Sigmoid colon (tissue), 7 donors: ENCODE measurements around the gene ZFAND3. TPM values are rescaled to one million over a fixed set of nuclear protein-coding genes. Genes with fewer than 3 reads are reported as not detected.

Source experiments
- DNase-seq: peaks from one replicate; pipeline ENCODE4 v3.0.0-alpha.2; 2019
- H3K27ac ChIP-seq, 4 donors: fragments of 200-600 bp; sonication (generic); one replicate each; pipeline ENCODE4 v1.5.1; 2016 to 2019; ENCODE audit warnings: mild to moderate bottlenecking in 1 of 4
- H3K27me3 ChIP-seq, 3 donors: fragments of 200-600 bp; sonication (generic); one replicate each; pipeline ENCODE4 v1.5.1; 2019; ENCODE audit warnings: mild to moderate bottlenecking in 1 of 3
- H3K36me3 ChIP-seq, 4 donors: fragments of 200-600 bp; sonication (generic); one replicate each; pipeline ENCODE4 v1.5.1; 2016 to 2019
- H3K4me1 ChIP-seq, 4 donors: fragments of 200-600 bp; sonication (generic); one replicate each; pipeline ENCODE4 v1.5.1; 2017 to 2019
- H3K4me3 ChIP-seq, 4 donors: fragments of 200-600 bp; sonication (generic); one replicate each; pipeline ENCODE4 v1.5.1; 2017 to 2019; ENCODE audit warnings: mild to moderate bottlenecking in 2 of 4, moderate library complexity in 1 of 4
- H3K9me3 ChIP-seq, 4 donors: fragments of 200-600 bp in 3 of 4; sonication (generic) in 3 of 4; one replicate each; pipeline versions ENCODE4 v1.5.1 to v1.6.1; 2013 to 2019
- CTCF ChIP-seq, 4 experiments: fragments of 450-650 bp in 3 of 4; fragments of 200-600 bp in 1 of 4; IDR thresholded peaks; one replicate each; pipeline ENCODE4 v1.5.1; 2016 to 2019; ENCODE audit warnings: antibody characterized with exemption in 4 of 4, mild to moderate bottlenecking in 3 of 4, moderate library complexity in 2 of 4
- EP300 ChIP-seq, 4 donors: sonication (generic); formaldehyde crosslinking; IDR thresholded peaks; one replicate each; pipeline ENCODE4 v1.6.1; 2017; ENCODE audit warnings: antibody characterized with exemption in 4 of 4
- POLR2A ChIP-seq, 2 donors: fragments of 450-650 bp; IDR thresholded peaks; one replicate each; pipeline ENCODE4 v1.6.1; 2016; ENCODE audit warnings: antibody characterized with exemption in 2 of 2, mild to moderate bottlenecking in 2 of 2, moderate library complexity in 2 of 2
- POLR2AphosphoS5 ChIP-seq, 4 donors: sonication (generic); formaldehyde crosslinking; IDR thresholded peaks; one replicate each; pipeline ENCODE4 v1.6.1; 2017; ENCODE audit warnings: antibody characterized with exemption in 4 of 4
- WGBS, 2 donors: extraction: QIAGEN DNeasy Blood & Tissue Kit; methylation state at CpG; one replicate each; pipeline ENCODE4 v1.1.7; 2013; 5-methylcytosine and 5-hydroxymethylcytosine counted together
- intact Hi-C: fragments of 100-400 bp; cut with DNase I; formaldehyde crosslinking; loops from one replicate; pipeline ENCODE4 v1.15.1; 2023
- polyA plus RNA-seq, 3 donors: library from polyadenylated mRNA; stranded (reverse); fragments of 200-250 nt; gene quantifications; one replicate each; pipeline ENCODE4 v1.2.3, GENCODE V29; 2013
- total RNA-seq, 4 donors: library from RNA; depleted of rRNA; stranded (reverse); fragments of >200 nt; gene quantifications; one replicate each; pipeline ENCODE4 v1.1.0, GENCODE V29; 2016
- donor health status: healthy with polysubstance abuse.
- donor health status: Bipolar disorder and iron deficiency.
- donor health status: healthy.

The ZFAND3 gene
- total and polyA plus RNA-seq, 7 donors: 32.4 to 54.8 (median 39.0) TPM

- Histone ChIP-seq H3K36me3 (peaks cover 0 to 8% (median 0%) of the 10 kb centered on the region in 4 donors), H3K4me3 (no peak overlapping the region), H3K9me3 (no peaks in the 10 kb centered on the region), H3K4me1 (peaks cover 0 to 21% (median 12%) of the 10 kb centered on the region in 4 donors), H3K27ac (no peak overlapping the region), H3K27me3 (no peaks in the 10 kb centered on the region)
- 94 to 98% methylated on average over 4 of the region's 4 CpGs for WGBS, 2 donors
- intact Hi-C loops: no loop called here
- DNase-seq: no peak
- TF ChIP-seq CTCF (IDR thresholded peaks at IDR 0.05): no peak
- no peak for TF ChIP-seq EP300 (IDR thresholded peaks at IDR 0.05)
- no peak for TF ChIP-seq POLR2AphosphoS5 (IDR thresholded peaks at IDR 0.05)
- TF ChIP-seq POLR2A (IDR thresholded peaks at IDR 0.05): no peak
These were observed 294.5 kb downstream of the ZFAND3 start for GRCh38 chr6:38113825-38114576.

GRCh38 chr6:38114976-38115625 lies 295.6 kb downstream of the ZFAND3 start:
- intact Hi-C loops: no loop called here
- peaks cover 0 to 25% (median 18%) of the 10 kb centered on the region in 4 donors for H3K4me1 ChIP-seq
- no peak overlapping the region for H3K27ac ChIP-seq
- H3K27me3 ChIP-seq: no peaks in the 10 kb centered on the region
- DNase-seq: no peak
- TF ChIP-seq POLR2AphosphoS5 (IDR thresholded peaks at IDR 0.05) (no peak), CTCF (IDR thresholded peaks at IDR 0.05) (no peak), EP300 (IDR thresholded peaks at IDR 0.05) (no peak), POLR2A (IDR thresholded peaks at IDR 0.05) (no peak)
- H3K36me3 ChIP-seq: peaks cover 0 to 8% (median 0%) of the 10 kb centered on the region in 4 donors
- no peaks in the 10 kb centered on the region for H3K9me3 ChIP-seq
- H3K4me3 ChIP-seq: no peak overlapping the region
- WGBS, 2 donors: 83 to 90% methylated on average over 2 of the region's 2 CpGs

GRCh38 chr6:38115626-38116008 lies 296.1 kb downstream of the ZFAND3 start:
- 16 to 67% methylated on average over 3 of the region's 3 CpGs for WGBS, 2 donors
- no peaks in the 10 kb centered on the region for H3K9me3 ChIP-seq
- intact Hi-C loops: no loop called here

GRCh38 chr6:38116248-38116647 lies 296.7 kb downstream of the ZFAND3 start:
- Histone ChIP-seq H3K27ac (no peak overlapping the region), H3K27me3 (no peaks in the 10 kb centered on the region), H3K9me3 (no peaks in the 10 kb centered on the region), H3K4me3 (no peak overlapping the region), H3K36me3 (peaks cover 0 to 8% (median 0%) of the 10 kb centered on the region in 4 donors), H3K4me1 (peaks cover 0 to 16% (median 8%) of the 10 kb centered on the region in 4 donors)
- no peak for DNase-seq
- 90 to 94% methylated on average over 6 of the region's 6 CpGs for WGBS, 2 donors
- intact Hi-C loops: no loop called here
- TF ChIP-seq POLR2AphosphoS5 (IDR thresholded peaks at IDR 0.05) (no peak), EP300 (IDR thresholded peaks at IDR 0.05) (no peak), POLR2A (IDR thresholded peaks at IDR 0.05) (no peak), CTCF (IDR thresholded peaks at IDR 0.05) (no peak)

More at GRCh38 chr6:38115626-38116008, 296.1 kb downstream of the ZFAND3 start:
- TF ChIP-seq POLR2A (IDR thresholded peaks at IDR 0.05): no peak
- no peak for TF ChIP-seq CTCF (IDR thresholded peaks at IDR 0.05)
- no peak for TF ChIP-seq EP300 (IDR thresholded peaks at IDR 0.05)
- TF ChIP-seq POLR2AphosphoS5 (IDR thresholded peaks at IDR 0.05): no peak
- peaks cover 0 to 8% (median 0%) of the 10 kb centered on the region in 4 donors for H3K36me3 ChIP-seq
- H3K4me3 ChIP-seq: no peak overlapping the region
- no peaks in the 10 kb centered on the region for H3K27me3 ChIP-seq
- H3K4me1 ChIP-seq: peaks cover 0 to 22% (median 13%) of the 10 kb centered on the region in 4 donors
- DNase-seq: no peak
- no peak overlapping the region for H3K27ac ChIP-seq
